SH-SY5Y (cell line): ENCODE measurements around the gene MEGF6.

ENCODE experiments used
- GATA2 ChIP-seq: IDR thresholded peaks from 2 replicates; pipeline ENCODE4 v1.6.1; 2011; ENCODE audit warnings: mild to moderate bottlenecking, low read depth, low read length
- GATA3 ChIP-seq: IDR thresholded peaks from 2 replicates; pipeline ENCODE4 v1.6.1; 2011; ENCODE audit warnings: low read depth, mild to moderate bottlenecking, low read length, moderate library complexity

DNA sequence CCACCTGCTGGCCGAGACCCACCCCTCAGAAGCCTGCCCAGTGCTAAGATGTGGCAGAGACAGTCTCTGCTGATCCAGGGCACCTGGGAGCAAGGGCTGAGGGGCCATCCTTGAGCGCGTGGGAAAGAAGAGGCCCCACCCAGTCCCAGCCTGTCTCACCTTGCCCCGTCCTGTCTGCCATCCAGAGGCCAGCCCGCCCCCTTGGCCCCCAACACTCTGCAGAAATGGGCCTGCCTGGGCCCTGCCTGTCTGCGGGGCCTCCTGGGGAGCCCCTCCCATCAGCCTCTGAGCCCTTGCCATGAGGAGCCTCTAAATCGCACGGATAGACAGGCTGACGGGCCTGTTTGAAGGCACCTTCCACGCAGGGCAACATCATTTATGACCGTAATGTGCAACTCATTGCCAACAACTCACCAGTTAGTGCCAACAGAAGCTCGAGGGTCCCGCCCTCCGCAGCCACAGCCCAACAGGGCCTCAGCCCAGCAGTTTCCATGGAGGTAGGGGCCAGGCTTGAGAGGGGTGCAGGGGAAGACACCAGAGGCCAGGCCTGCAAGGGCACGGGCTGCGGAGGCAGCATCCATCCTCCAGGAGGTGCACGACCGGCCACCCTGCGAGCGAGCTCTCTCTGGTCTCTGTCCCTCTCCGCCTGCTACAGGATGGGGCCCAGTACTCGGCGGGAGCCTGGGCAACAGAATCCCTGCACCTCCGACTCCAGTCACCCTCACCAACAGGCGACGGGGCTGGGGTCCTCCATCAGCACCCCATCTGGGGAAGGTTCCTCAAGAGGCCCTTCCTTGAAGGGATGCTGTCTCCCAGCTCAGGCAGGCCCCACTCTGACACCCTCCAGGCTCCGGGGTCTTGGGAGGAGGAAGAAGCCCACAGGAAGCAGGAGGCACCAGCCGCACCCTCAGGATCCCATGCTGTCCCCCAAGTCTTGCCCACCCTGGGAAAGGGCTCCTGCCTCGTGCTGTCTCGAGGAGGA lies 78.0 kb downstream of the MEGF6 start:
- TF ChIP-seq GATA3 = no peak
- TF ChIP-seq GATA2 = no peak
